Muscle layer of colon (tissue), 2 donors: Measurements from ENCODE around the gene PTGER4.
"Not testable (repeated sequence)": the region's sequence is repeated elsewhere in the genome, so short reads cannot be mapped to it uniquely, and the experiment has no call there.

Experiments
- H3K27ac ChIP-seq: one replicate; pipeline ENCODE4 v1.7.0; 2013; ENCODE audit warnings: low read depth, mild to moderate bottlenecking, low read length, moderate library complexity
- H3K27me3 ChIP-seq, 2 donors: one replicate each; pipeline ENCODE4 v1.7.0; 2013; ENCODE audit warnings: low read length in 2 of 2, mild to moderate bottlenecking in 2 of 2; ENCODE audit not compliant: insufficient read depth in 2 of 2, control insufficient read depth in 1 of 2
- H3K36me3 ChIP-seq: one replicate; pipeline ENCODE4 v1.7.0; 2013; ENCODE audit warnings: mild to moderate bottlenecking, low read length; ENCODE audit not compliant: insufficient read depth
- H3K4me1 ChIP-seq: one replicate; pipeline ENCODE4 v1.7.0; 2013; ENCODE audit warnings: mild to moderate bottlenecking, low read length; ENCODE audit not compliant: insufficient read depth
- H3K4me3 ChIP-seq, 2 donors: one replicate each; pipeline ENCODE4 v1.7.0; 2013; ENCODE audit warnings: low read length in 2 of 2, low read depth in 1 of 2, mild to moderate bottlenecking in 1 of 2, moderate library complexity in 1 of 2
- H3K9ac ChIP-seq: one replicate; pipeline ENCODE4 v1.7.0; 2013; ENCODE audit warnings: low read length
- H3K9me3 ChIP-seq: one replicate; pipeline ENCODE4 v1.7.0; 2013; ENCODE audit warnings: mild to moderate bottlenecking, low read length
- donor health status: abdominal sarcoma.
- donor health status: Adenocarcinoma of cecum.

Gene PTGER4

GRCh38 chr5:40679913-40680681 lies at the start of gene PTGER4:
Gene PTGER4 (plus strand): TSS chr5:40679915. CDS start chr5:40680994, 1,079 bp downstream.
- Histone ChIP-seq H3K36me3 (no peaks in the 10 kb centered on the region), H3K27ac (peak within 1 kb of the TSS; percentile 91), H3K4me3 (peak within 1 kb of the TSS; percentile 79 to 82), H3K4me1 (peaks cover 14% of the 10 kb centered on the region), H3K9me3 (no peaks in the 10 kb centered on the region), H3K9ac (peak within 1 kb of the TSS; percentile 81), H3K27me3 (peaks cover 0 to 7% of the 10 kb centered on the region in 2 donors)

- no peaks in the 10 kb centered on the region for H3K36me3 ChIP-seq
- no peak overlapping the region for H3K27ac ChIP-seq
- H3K4me1 ChIP-seq, result no peaks in the 10 kb centered on the region
- H3K9ac ChIP-seq, result no peak overlapping the region
- no peaks in the 10 kb centered on the region for H3K9me3 ChIP-seq
- H3K27me3 ChIP-seq, result no peaks in the 10 kb centered on the region
- no peak overlapping the region for H3K4me3 ChIP-seq
Measured at GRCh38 chr5:40630126-40630525, 49.6 kb upstream of the PTGER4 start.

- H3K27me3 ChIP-seq, result no peaks in the 10 kb centered on the region
- no peaks in the 10 kb centered on the region for H3K36me3 ChIP-seq
- H3K9me3 ChIP-seq, result no peaks in the 10 kb centered on the region
- H3K27ac ChIP-seq, result no peak overlapping the region
- H3K4me1 ChIP-seq, result no peaks in the 10 kb centered on the region
- no peak overlapping the region for H3K4me3 ChIP-seq
- H3K9ac ChIP-seq, result no peak overlapping the region
Measured at GRCh38 chr5:40631236-40631635, 48.5 kb upstream of the PTGER4 start.

GRCh38 chr5:40634154-40634553 lies 45.6 kb upstream of the PTGER4 start:
- Histone ChIP-seq H3K36me3 (no peaks in the 10 kb centered on the region), H3K9ac (no peak overlapping the region), H3K4me3 (no peak overlapping the region), H3K27ac (no peak overlapping the region), H3K9me3 (no peaks in the 10 kb centered on the region), H3K4me1 (no peaks in the 10 kb centered on the region), H3K27me3 (no peaks in the 10 kb centered on the region)

GRCh38 chr5:40634593-40634992 lies 45.1 kb upstream of the PTGER4 start:
- H3K9ac ChIP-seq, result no peak overlapping the region

GRCh38 chr5:40639531-40639930 lies 40.2 kb upstream of the PTGER4 start:
- H3K36me3 ChIP-seq, H3K9me3 ChIP-seq, H3K27me3 ChIP-seq, H3K4me3 ChIP-seq, H3K9ac ChIP-seq, H3K27ac ChIP-seq, H3K4me1 ChIP-seq: not testable (repeated sequence)

More at GRCh38 chr5:40634593-40634992, 45.1 kb upstream of the PTGER4 start:
- Histone ChIP-seq H3K4me3 (no peak overlapping the region), H3K27me3 (no peaks in the 10 kb centered on the region), H3K9me3 (no peaks in the 10 kb centered on the region), H3K36me3 (no peaks in the 10 kb centered on the region), H3K27ac (no peak overlapping the region), H3K4me1 (no peaks in the 10 kb centered on the region)

- H3K9me3 ChIP-seq, result no peaks in the 10 kb centered on the region
- no peaks in the 10 kb centered on the region for H3K27me3 ChIP-seq
- no peak overlapping the region for H3K4me3 ChIP-seq
- H3K27ac ChIP-seq, result no peak overlapping the region
- H3K36me3 ChIP-seq, result no peaks in the 10 kb centered on the region
- H3K4me1 ChIP-seq, result no peaks in the 10 kb centered on the region
- H3K9ac ChIP-seq, result no peak overlapping the region
Measured at GRCh38 chr5:40646266-40646665, 33.4 kb upstream of the PTGER4 start.

- Histone ChIP-seq H3K4me1 (no peaks in the 10 kb centered on the region), H3K36me3 (no peaks in the 10 kb centered on the region), H3K27ac (no peak overlapping the region), H3K4me3 (no peak overlapping the region), H3K27me3 (no peaks in the 10 kb centered on the region), H3K9me3 (no peaks in the 10 kb centered on the region), H3K9ac (no peak overlapping the region)
Measured at GRCh38 chr5:40648150-40648549, 31.6 kb upstream of the PTGER4 start.

- Histone ChIP-seq H3K9me3 (no peaks in the 10 kb centered on the region), H3K36me3 (no peaks in the 10 kb centered on the region), H3K9ac (no peak overlapping the region), H3K27me3 (no peaks in the 10 kb centered on the region), H3K4me1 (no peaks in the 10 kb centered on the region), H3K4me3 (no peak overlapping the region), H3K27ac (no peak overlapping the region)
Measured at GRCh38 chr5:40649463-40650030, 30.2 kb upstream of the PTGER4 start.

- Histone ChIP-seq H3K36me3 (no peaks in the 10 kb centered on the region), H3K9me3 (no peaks in the 10 kb centered on the region), H3K4me1 (no peaks in the 10 kb centered on the region), H3K27ac (no peak overlapping the region), H3K27me3 (no peaks in the 10 kb centered on the region), H3K9ac (no peak overlapping the region), H3K4me3 (no peak overlapping the region)
Measured at GRCh38 chr5:40651201-40651600, 28.5 kb upstream of the PTGER4 start.

- Histone ChIP-seq H3K27me3 (no peaks in the 10 kb centered on the region), H3K36me3 (no peaks in the 10 kb centered on the region), H3K4me3 (no peak overlapping the region), H3K9ac (no peak overlapping the region), H3K9me3 (no peaks in the 10 kb centered on the region), H3K4me1 (no peaks in the 10 kb centered on the region), H3K27ac (no peak overlapping the region)
Measured at GRCh38 chr5:40652441-40653220, 27.1 kb upstream of the PTGER4 start.
